A549 (cell line): ENCODE measurements around the gene ANTKMT. TPM values are rescaled to one million over a fixed set of nuclear protein-coding genes. Genes with fewer than 3 reads are reported as not detected.

Experiments
- ATAC-seq, 2 experiments: fragments of 200-7000 bp in 1 of 2; fragments of >200 bp in 1 of 2; cut with Nextera tagmentation in 1 of 2; cut with Tn5 transposase in 1 of 2; 3 replicates each; pipeline versions ENCODE4 v1.8.0 to v1.9.1; 2018 to 2020; ENCODE audit warnings: mild to moderate bottlenecking in 1 of 2, moderate library complexity in 1 of 2
- CTCF ChIA-PET: fragments of 300-600 bp; sonication (Branson Sonifier 250); formaldehyde crosslinking; extraction: SDS; loops from one replicate; lab custom pipeline; 2021; ENCODE audit warnings: antibody characterized with exemption, inconsistent platforms; lab: Yijun Ruan, JAX
- POLR2A ChIA-PET: fragments of 350-600 bp; formaldehyde crosslinking; extraction: SDS; loops from one replicate; lab custom pipeline; 2021; ENCODE audit warnings: antibody characterized with exemption, inconsistent platforms; lab: Yijun Ruan, JAX
- DNase-seq, 2 experiments: peaks; one replicate each; pipeline versions ENCODE4 v3.0.0 to v3.0.0-alpha.2; 2011 to 2016; ENCODE audit warnings: low read depth in 1 of 2, low spot score in 1 of 2
- FAIRE-seq: peaks from 2 replicates; lab custom pipeline; 2011; peaks lifted over from hg19 to GRCh38; lab: Jason Lieb, UNC
- H3K27ac ChIP-seq, 2 experiments: fragments of >200 bp; sonication (Bioruptor Twin); formaldehyde crosslinking; 3 replicates each; pipeline ENCODE4 v1.5.1; 2016 to 2017
- H3K4me1 ChIP-seq: fragments of >200 bp; sonication (Bioruptor Twin); formaldehyde crosslinking; 3 replicates; pipeline ENCODE4 v1.6.1; 2016
- H3K4me2 ChIP-seq: fragments of >200 bp; sonication (Bioruptor Twin); formaldehyde crosslinking; 3 replicates; pipeline ENCODE4 v1.6.1; 2016
- H3K4me3 ChIP-seq: fragments of >200 bp; sonication (Bioruptor Twin); formaldehyde crosslinking; 3 replicates; pipeline ENCODE4 v1.5.1; 2016
- H3K9me3 ChIP-seq: fragments of >200 bp; sonication (Bioruptor Twin); formaldehyde crosslinking; 3 replicates; pipeline ENCODE4 v1.6.1; 2016
- BHLHE40 ChIP-seq: IDR thresholded peaks from 2 replicates; pipeline ENCODE4 v1.6.1; 2012; ENCODE audit warnings: low read depth, low read length, inconsistent platforms
- CBX8 ChIP-seq: fragments of 200-600 bp; sonication (generic); IDR thresholded peaks from 2 replicates; pipeline ENCODE4 v1.6.1; 2016
- CHD4 ChIP-seq: fragments of 200-600 bp; sonication (generic); IDR thresholded peaks from 2 replicates; pipeline ENCODE4 v1.6.1; 2016; ENCODE audit warnings: antibody characterized with exemption, mild to moderate bottlenecking, borderline replicate concordance
- EHF ChIP-seq: fragments of 250-450 bp; sonication (Bioruptor Pico); IDR thresholded peaks from 2 replicates; pipeline ENCODE4 v1.5.0; 2020; ENCODE audit warnings: mild to moderate bottlenecking
- EHMT2 ChIP-seq: fragments of 200-600 bp; sonication (generic); IDR thresholded peaks from 2 replicates; pipeline ENCODE4 v1.6.1; 2016; ENCODE audit warnings: antibody characterized with exemption, low read depth, mild to moderate bottlenecking, moderate library complexity
- ELK1 ChIP-seq: fragments of 150-350 bp; IDR thresholded peaks from 2 replicates; pipeline ENCODE4 v1.6.1; 2014; ENCODE audit warnings: low read depth, mild to moderate bottlenecking, low read length
- EP300 ChIP-seq, 2 experiments: fragments of >200 bp; sonication (Bioruptor Twin); formaldehyde crosslinking; IDR thresholded peaks; 2 replicates in 1 of 2; 3 replicates in 1 of 2; pipeline ENCODE4 v1.6.1; 2016 to 2017
- ESRRA ChIP-seq: fragments of 150-350 bp; IDR thresholded peaks from 2 replicates; pipeline ENCODE4 v1.6.1; 2014; ENCODE audit warnings: mild to moderate bottlenecking, low read length, borderline replicate concordance
- FOSB ChIP-seq: fragments of 250-450 bp; sonication (Bioruptor Pico); IDR thresholded peaks from 2 replicates; pipeline ENCODE4 v1.5.0; 2020; ENCODE audit warnings: mild to moderate bottlenecking, moderate library complexity
- FOXS1 ChIP-seq: fragments of 250-450 bp; sonication (Bioruptor Pico); IDR thresholded peaks from 2 replicates; pipeline ENCODE4 v1.5.0; 2020; ENCODE audit warnings: mild to moderate bottlenecking, moderate library complexity
- GATA3 ChIP-seq: IDR thresholded peaks from 2 replicates; pipeline ENCODE4 v1.6.1; 2012; ENCODE audit warnings: borderline replicate concordance
- HOXA7 ChIP-seq: fragments of 250-450 bp; sonication (Bioruptor Pico); IDR thresholded peaks from 2 replicates; pipeline ENCODE4 v1.5.0; 2020; ENCODE audit warnings: mild to moderate bottlenecking, moderate library complexity
- HOXB13 ChIP-seq: fragments of 250-450 bp; sonication (Bioruptor Pico); IDR thresholded peaks from 2 replicates; pipeline ENCODE4 v1.5.0; 2020; ENCODE audit warnings: low read depth, mild to moderate bottlenecking, moderate library complexity
- HOXB5 ChIP-seq: fragments of 250-450 bp; sonication (Bioruptor Pico); IDR thresholded peaks from 2 replicates; pipeline ENCODE4 v1.5.0; 2020; ENCODE audit warnings: mild to moderate bottlenecking, moderate library complexity
- JUN ChIP-seq, 2 experiments: fragments of >200 bp; sonication (Bioruptor Twin); formaldehyde crosslinking; IDR thresholded peaks; 2 replicates in 1 of 2; 3 replicates in 1 of 2; pipeline ENCODE4 v1.6.1; 2016 to 2017
- JUNB ChIP-seq: fragments of >200 bp; sonication (Bioruptor Twin); formaldehyde crosslinking; IDR thresholded peaks from 2 replicates; pipeline ENCODE4 v1.6.1; 2016
- MAX ChIP-seq: IDR thresholded peaks from 2 replicates; pipeline ENCODE4 v1.6.1; 2012
- MYC ChIP-seq: IDR thresholded peaks from 2 replicates; pipeline ENCODE4 v1.6.1; 2012; ENCODE audit warnings: mild to moderate bottlenecking, inconsistent platforms, low read length, improper control_type of control experiment, borderline replicate concordance
- NFE2L2 ChIP-seq: fragments of 150-350 bp; conservative IDR thresholded peaks from 2 replicates; pipeline ENCODE4 v1.6.1; 2014; ENCODE audit warnings: low read length
- PHF8 ChIP-seq: fragments of 200-600 bp; sonication (generic); IDR thresholded peaks from 2 replicates; pipeline ENCODE4 v1.6.1; 2016; ENCODE audit warnings: low read depth, mild to moderate bottlenecking, antibody characterized with exemption, moderate library complexity, borderline replicate concordance
- POLR2A ChIP-seq: IDR thresholded peaks from 2 replicates; pipeline ENCODE4 v1.6.1; 2012; ENCODE audit warnings: mild to moderate bottlenecking, low read length
- REST ChIP-seq: fragments of 200-600 bp; sonication (generic); IDR thresholded peaks from 2 replicates; pipeline ENCODE4 v1.6.1; 2016; ENCODE audit warnings: antibody characterized with exemption, mild to moderate bottlenecking, moderate library complexity
- SMC3 ChIP-seq: fragments of >200 bp; sonication (Bioruptor Twin); formaldehyde crosslinking; IDR thresholded peaks from 3 replicates; pipeline ENCODE4 v1.6.1; 2018; ENCODE audit warnings: inconsistent platforms
- TP53 ChIP-seq: fragments of 250-450 bp; sonication (Bioruptor Pico); IDR thresholded peaks from 2 replicates; pipeline ENCODE4 v1.5.0; 2021; ENCODE audit warnings: mild to moderate bottlenecking, moderate library complexity
- ZC3H11A ChIP-seq: fragments of 450-650 bp; IDR thresholded peaks from 2 replicates; pipeline ENCODE4 v1.6.1; 2014; ENCODE audit warnings: antibody characterized with exemption, mild to moderate bottlenecking
- ZFP36 ChIP-seq: fragments of 450-650 bp; IDR thresholded peaks from 2 replicates; pipeline ENCODE4 v1.6.1; 2014; ENCODE audit warnings: borderline replicate concordance; ENCODE audit not compliant: partially characterized antibody
- WGBS: methylation state at CpG from one replicate; pipeline ENCODE4 v1.1.6; 2017; ENCODE audit errors: missing lambda C conversion rate; 5-methylcytosine and 5-hydroxymethylcytosine counted together
- polyA plus RNA-seq, 4 experiments: library from polyadenylated mRNA; depleted of rRNA in 3 of 4; stranded (reverse); fragments of >200 nt; fragmentation: RNase III in 1 of 4; extraction: RNeasy Plus Mini Kit Qiagen cat#74134 plus additional on column Dnase treatment in 1 of 4; gene quantifications; 2 replicates in 3 of 4; 3 replicates in 1 of 4; pipeline ENCODE4 v1.2.3, GENCODE V29; 2011 to 2017
- TF ChIP-seq, protein P1 (sequence below): fragments of >200 bp; sonication (Bioruptor Twin); formaldehyde crosslinking; IDR thresholded peaks from 3 replicates; pipeline ENCODE4 v1.6.1; 2016
- TF ChIP-seq, protein P2 (sequence below): fragments of 250-450 bp; sonication (Bioruptor Pico); IDR thresholded peaks from 2 replicates; pipeline ENCODE4 v1.5.0; 2020; ENCODE audit warnings: low read depth, mild to moderate bottlenecking, moderate library complexity

ANTKMT gene
- polyA plus RNA-seq, 2 of the 4 experiments (the other 2 are of a cell fraction), result 11.9 to 55.8 TPM

- ATAC-seq (peak in 1 of 2 experiments; percentile 16; a peak in 2 of 6 replicates), DNase-seq (no peak), FAIRE-seq (no peak)
- POLR2A ChIA-PET, result no interaction called here
- Histone ChIP-seq H3K27ac (0 out of 6 replicates have a peak overlapping the region, but pooled peaks of 1 of the 2 experiments have one; percentile 40), H3K9me3 (no peaks in the 10 kb centered on the region), H3K4me3 (no peak overlapping the region)
- WGBS, result 83% methylated on average over 9 of the region's 20 CpGs
- TF ChIP-seq ZC3H11A (no peak), ZFP36 (no peak), JUN (IDR thresholded peaks at IDR 0.05) (no peak), MYC (no peak), ELK1 (no peak), CHD4 (no peak), CBX8 (no peak), REST (no peak), EP300 (IDR thresholded peaks at IDR 0.05) (no peak), FOXS1 (CRISPR knock-in tag) (no peak), POLR2A (no peak), BHLHE40 (no peak), HOXB5 (CRISPR knock-in tag) (no peak), JUNB (no peak)
- TF ChIP-seq, protein P1, sequence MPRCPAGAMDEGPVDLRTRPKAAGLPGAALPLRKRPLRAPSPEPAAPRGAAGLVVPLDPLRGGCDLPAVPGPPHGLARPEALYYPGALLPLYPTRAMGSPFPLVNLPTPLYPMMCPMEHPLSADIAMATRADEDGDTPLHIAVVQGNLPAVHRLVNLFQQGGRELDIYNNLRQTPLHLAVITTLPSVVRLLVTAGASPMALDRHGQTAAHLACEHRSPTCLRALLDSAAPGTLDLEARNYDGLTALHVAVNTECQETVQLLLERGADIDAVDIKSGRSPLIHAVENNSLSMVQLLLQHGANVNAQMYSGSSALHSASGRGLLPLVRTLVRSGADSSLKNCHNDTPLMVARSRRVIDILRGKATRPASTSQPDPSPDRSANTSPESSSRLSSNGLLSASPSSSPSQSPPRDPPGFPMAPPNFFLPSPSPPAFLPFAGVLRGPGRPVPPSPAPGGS, result no peak
- TF ChIP-seq, all 56 proteins: peak for 0
- Histone ChIP-seq H3K4me2 (no peak overlapping the region), H3K4me1 (peaks cover 7% of the 10 kb centered on the region)
- CTCF ChIA-PET, result interaction anchor here (1.3 to 15.8 kb wide), 3 partner anchors 17 to 28 kb away, joined by 4 to 105 read pairs (median 6); partner anchors contain the start of genes CHTF18, CIAO3 and RPUSD1
Measured at GRCh38 chr16:769184-769784, 48.3 kb downstream of the ANTKMT start.

DNA sequence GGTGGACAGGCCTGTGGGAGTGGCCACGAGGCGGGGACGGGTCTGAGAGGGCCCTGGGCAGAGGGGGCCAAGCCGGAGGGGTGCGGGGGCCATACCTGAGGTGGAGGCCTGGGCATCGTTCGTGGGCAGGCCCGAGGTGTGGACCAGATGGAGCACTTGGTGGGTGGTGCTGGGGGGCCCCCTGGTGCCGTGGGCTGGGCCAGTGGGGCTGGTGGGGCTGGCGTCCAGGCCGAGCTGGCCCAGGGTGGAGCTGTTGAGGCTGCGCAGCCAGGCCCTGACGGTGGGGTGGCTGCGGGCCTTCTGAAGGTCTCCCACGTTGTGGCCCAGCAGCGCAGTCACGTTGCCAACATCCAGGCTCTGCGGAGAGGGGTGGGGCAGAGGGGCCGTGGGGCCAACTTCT is 49.0 kb downstream of the ANTKMT start:
- Histone ChIP-seq H3K4me3 (no peak overlapping the region), H3K27ac (no peak overlapping the region), H3K9me3 (no peaks in the 10 kb centered on the region), H3K4me1 (peaks cover 7% of the 10 kb centered on the region), H3K4me2 (no peak overlapping the region)
- ATAC-seq, result no peak
- no peak for FAIRE-seq
- ChIA-PET POLR2A (no interaction called here), CTCF (interaction anchor here (0.9 to 15.8 kb wide), 5 partner anchors 9 to 29 kb away, joined by 3 to 105 read pairs (median 4); partner anchors contain the start of genes CHTF18, CIAO3, MSLN and RPUSD1)
- 90% methylated on average over 13 of the region's 19 CpGs for WGBS
- DNase-seq, result no peak
- TF ChIP-seq FOSB, result no peak
- no peak for TF ChIP-seq EHF (CRISPR knock-in tag)
- no peak for TF ChIP-seq PHF8
- TF ChIP-seq ESRRA, result no peak
- no peak for TF ChIP-seq EHMT2
- TF ChIP-seq, protein P2, sequence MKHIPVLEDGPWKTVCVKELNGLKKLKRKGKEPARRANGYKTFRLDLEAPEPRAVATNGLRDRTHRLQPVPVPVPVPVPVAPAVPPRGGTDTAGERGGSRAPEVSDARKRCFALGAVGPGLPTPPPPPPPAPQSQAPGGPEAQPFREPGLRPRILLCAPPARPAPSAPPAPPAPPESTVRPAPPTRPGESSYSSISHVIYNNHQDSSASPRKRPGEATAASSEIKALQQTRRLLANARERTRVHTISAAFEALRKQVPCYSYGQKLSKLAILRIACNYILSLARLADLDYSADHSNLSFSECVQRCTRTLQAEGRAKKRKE (CRISPR knock-in tag), result no peak
- TF ChIP-seq, protein P1, result no peak
- no peak for TF ChIP-seq SMC3
- TF ChIP-seq GATA3, result no peak
- TF ChIP-seq TP53, result no peak
- no peak for TF ChIP-seq HOXB13 (CRISPR knock-in tag)
- TF ChIP-seq MYC, result no peak
- no peak for TF ChIP-seq MAX
- TF ChIP-seq HOXA7 (CRISPR knock-in tag), result no peak
- TF ChIP-seq NFE2L2, result no peak
